ENCODE data around the gene SNX30.

DNA sequence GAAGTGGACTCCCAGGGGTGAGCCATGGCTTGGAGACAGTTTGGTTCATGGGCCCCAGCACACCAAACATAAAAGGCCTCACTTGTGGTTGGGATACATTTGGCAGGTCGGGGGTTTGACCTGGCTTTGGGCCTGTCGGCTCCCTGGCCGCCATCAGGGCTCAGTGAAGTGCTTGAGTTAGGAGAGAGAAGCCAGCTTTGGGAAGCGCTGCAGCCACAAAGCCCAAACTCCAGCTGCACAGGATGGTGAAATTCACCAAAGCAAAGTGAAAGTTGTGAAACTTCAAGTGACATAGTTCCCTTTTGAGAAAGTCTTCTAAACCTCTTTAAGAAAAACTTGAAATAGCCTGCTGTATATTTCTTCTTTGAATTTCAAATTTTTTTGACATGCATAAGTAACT lies 112.7 kb downstream of the SNX30 start:
- TF ChIP-seq, protein P1, sequence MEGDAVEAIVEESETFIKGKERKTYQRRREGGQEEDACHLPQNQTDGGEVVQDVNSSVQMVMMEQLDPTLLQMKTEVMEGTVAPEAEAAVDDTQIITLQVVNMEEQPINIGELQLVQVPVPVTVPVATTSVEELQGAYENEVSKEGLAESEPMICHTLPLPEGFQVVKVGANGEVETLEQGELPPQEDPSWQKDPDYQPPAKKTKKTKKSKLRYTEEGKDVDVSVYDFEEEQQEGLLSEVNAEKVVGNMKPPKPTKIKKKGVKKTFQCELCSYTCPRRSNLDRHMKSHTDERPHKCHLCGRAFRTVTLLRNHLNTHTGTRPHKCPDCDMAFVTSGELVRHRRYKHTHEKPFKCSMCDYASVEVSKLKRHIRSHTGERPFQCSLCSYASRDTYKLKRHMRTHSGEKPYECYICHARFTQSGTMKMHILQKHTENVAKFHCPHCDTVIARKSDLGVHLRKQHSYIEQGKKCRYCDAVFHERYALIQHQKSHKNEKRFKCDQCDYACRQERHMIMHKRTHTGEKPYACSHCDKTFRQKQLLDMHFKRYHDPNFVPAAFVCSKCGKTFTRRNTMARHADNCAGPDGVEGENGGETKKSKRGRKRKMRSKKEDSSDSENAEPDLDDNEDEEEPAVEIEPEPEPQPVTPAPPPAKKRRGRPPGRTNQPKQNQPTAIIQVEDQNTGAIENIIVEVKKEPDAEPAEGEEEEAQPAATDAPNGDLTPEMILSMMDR (IDR thresholded peaks at IDR 0.05; ENCODE audit: low read length), result no peak
- TF ChIP-seq EZH2 (IDR thresholded peaks at IDR 0.05; ENCODE audit: borderline replicate concordance, low read length), result no peak
